ENCODE results near the gene CALML5.

The CALML5 gene

DNA sequence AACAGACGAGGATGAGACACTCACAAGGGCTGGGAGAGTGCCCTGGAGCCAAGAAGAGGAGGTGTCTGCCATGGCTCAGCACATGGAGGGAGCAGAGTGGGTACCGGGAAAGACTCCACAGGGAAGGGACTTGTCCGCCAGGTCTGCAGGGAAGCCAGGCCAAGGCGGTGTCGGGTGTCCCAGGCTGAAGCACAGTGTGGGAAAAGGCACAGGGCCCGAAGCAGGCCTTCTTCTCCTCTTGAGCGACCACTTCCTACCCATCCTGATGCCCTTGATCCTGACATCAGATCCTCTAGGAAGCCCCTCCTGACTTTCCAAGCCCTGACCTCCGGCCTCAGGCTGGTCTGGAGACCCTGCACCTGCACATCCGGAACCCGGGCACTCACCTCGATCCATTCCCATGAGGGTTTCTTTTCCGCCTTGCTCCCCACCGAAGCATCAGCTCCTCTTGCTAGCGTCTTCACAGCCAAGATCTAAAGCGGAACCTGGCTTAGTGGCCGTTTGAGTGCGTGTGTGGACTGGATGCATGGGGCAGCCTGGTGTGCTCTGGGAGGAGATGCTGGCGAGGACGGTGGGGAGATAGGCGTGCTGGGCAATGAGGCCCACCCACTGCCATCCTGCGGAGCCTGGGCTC lies 33.8 kb upstream of the CALML5 start:
- no peak for DNase-seq (ENCODE audit: low read depth)

- no peak for DNase-seq (ENCODE audit: low read depth)
Observed at GRCh38 chr10:5532618-5533097, 33.3 kb upstream of the CALML5 start.

- no peak for DNase-seq (ENCODE audit: low read depth)
Observed at GRCh38 chr10:5532307-5532605, 32.9 kb upstream of the CALML5 start.

GRCh38 chr10:5531558-5532306 lies 32.4 kb upstream of the CALML5 start:
- no peak for DNase-seq (ENCODE audit: low read depth)

GRCh38 chr10:5530846-5531557 lies 31.6 kb upstream of the CALML5 start:
- no peak for DNase-seq (ENCODE audit: low read depth)

DNA sequence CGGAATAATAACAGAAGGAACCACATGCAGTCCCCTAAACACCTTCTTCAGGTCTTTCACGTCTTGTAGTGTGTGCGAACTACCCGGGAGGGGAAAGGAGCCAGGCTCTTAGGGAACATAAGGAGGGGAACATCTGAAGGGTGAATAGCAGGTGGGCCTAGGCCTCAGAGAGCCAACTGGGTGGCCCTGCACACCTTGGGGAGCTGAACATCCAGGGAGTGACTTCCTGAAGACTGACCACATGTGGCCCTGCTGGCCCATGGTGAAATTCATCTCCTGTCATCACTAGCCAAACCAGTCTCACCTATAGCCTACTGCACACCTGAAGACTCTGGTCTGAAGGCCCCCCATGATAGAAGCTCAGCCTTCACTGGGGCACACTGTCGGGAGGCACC lies 31.0 kb upstream of the CALML5 start:
- DNase-seq (ENCODE audit: low read depth): no peak

GRCh38 chr10:5529702-5530411 lies 30.5 kb upstream of the CALML5 start:
- DNase-seq (ENCODE audit: low read depth): no peak

GRCh38 chr10:5528989-5529701 lies 29.8 kb upstream of the CALML5 start:
- no peak for DNase-seq (ENCODE audit: low read depth)

DNA sequence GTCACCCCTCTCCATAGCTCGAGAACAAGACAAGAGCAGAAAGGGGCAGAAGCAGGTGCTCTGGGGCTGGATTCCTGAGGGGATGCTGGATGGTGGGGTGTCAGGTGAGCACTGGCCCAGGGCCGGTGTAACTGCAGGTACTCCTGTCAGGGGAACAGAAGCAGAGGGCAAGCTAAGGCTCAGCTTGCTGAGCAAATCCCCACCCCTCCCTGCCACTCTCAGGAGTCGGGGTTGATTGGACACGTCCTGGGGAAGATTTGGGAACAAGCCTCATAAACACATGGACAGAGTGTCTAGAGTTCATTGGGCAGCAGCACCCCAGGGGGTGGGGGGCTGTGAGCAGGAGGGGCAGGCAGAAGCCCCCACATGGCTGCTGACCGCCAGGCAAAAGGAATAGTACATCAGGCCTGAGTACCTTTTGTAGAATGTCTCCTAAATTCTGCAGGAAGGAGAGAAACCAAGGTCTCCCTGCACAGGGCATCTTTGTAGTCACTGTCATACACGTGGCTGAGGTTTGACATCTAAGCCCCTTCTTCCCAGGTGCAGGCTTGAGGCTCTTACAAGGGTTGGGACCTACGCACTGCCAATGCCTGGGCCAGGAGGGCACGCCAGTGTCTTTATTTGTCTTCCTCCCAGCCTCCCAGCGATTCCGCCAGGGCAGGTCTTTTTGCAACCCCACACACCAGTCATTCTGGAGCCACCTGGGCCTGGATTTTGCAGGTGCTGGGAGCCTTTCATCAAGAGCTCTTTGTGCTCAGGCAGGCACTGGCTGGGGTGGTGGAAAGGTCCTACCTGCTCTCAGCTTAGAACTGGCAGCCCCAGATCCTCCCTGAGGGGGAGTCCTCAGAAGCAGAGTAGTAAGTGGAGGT lies 28.2 kb upstream of the CALML5 start:
- no peak for DNase-seq (ENCODE audit: low read depth)

DNA sequence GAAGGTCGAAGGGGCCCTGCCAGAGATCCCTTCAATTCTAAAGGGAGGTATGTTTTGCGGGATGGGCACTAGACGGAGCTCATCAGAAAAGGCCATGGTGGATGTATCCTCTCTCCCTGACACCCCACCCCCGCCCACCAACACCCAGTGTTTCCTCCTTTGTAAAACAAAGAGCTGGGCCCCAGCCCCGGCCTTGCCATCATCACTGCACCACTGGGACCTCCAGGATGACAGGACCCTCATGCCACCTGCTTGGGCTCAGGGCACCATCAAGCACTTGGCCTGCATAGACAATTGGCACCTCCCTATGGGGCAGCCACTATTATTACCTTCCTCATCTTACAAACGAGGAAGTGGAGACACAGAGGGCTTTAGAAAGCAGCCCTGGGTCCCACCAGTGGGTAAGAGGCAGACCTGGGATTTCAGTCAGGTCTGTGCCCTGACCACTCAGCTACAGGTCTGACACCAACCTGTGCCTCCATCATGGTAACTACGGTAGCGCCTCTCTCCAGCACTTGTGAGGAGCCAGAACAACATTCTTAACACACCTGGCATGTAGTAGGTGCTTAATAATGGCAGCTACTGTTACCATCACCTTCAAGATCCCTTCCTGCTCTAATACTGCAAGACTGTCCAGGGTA lies 27.4 kb upstream of the CALML5 start:
- no peak for DNase-seq (ENCODE audit: low read depth)

DNA sequence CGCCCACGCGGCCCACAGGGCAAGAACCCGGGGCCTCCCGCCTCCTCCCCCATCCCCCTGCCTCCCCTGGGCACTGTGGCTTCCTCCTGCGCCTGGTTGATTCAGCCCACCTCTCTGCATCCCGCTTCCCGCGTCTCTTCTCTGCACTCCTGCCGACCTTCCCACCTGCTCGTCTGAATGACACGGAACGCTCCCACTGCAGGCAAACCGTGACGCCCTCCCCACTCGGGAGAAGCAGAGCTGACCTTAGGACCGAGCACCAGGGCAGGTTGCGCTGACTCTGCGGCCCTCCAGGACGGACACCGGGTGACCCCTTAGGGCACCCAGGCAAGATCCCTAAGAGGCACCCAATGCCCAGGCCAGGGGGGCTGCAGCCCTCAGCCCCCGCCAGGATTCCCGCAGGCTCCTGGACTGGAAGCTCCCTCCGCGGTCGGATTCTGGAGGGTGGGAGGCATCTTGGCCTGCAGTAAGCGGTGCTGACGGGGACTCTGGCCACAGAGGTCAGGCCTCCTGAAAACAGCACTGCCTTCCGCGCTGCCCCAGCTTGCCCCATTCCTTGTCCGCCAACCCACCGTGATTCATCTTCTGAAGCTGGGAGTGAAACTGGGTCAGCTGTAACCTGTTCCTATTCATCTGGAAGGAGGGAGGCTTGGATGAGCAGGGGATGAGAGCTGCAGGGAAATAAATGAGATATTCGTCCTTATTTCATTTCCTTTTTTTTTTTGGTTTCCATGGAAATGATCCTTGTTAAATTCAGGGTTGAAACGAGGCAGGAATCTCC lies 26.4 kb upstream of the CALML5 start:
- DNase-seq (ENCODE audit: low read depth): no peak

- no peak for DNase-seq (ENCODE audit: low read depth)
Observed at GRCh38 chr10:5524641-5525560, 25.5 kb upstream of the CALML5 start, which contains the start of gene CALML3. Gene CALML3, plus strand, starts transcription at chr10:5524961. Its CDS starts 125 bp downstream, at chr10:5525086.

DNA sequence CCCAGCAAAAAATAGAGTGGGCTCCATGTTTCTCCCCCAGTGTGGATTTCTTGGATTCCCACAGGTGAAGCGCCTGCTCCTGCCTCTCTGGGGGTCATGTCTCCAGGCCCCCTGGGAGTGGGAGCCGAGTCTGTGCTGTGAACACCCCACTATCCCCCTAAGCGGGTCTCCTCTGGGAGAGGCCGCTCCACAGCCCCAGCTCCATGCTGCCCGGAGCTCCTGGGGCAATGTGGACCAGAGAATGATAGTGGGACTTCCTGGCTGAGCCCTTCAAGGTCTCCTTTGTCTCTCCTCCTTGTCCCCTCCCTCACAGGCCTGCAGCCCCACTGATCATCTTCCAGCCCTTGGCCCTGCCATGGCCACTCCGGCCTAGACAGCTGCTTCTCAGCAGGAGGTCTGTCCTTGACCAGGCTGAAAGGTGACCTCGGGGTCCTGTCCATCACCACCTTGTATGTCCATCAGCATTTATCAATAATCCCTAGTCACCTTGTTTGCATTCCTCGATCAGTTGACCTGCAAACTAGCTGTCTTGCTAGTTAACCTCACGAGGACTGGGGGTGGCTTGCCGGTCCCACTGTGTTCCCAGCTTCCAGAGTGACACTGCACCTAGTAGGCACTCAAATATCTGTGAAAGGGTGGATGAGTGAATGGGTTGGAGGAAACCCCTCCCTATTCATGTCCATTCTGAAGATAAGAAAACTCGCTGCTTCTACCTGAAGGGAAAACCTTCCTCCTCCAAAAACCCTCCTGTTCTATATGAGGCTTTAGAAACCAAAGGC lies 24.6 kb upstream of the CALML5 start:
- no peak for DNase-seq (ENCODE audit: low read depth)

DNA sequence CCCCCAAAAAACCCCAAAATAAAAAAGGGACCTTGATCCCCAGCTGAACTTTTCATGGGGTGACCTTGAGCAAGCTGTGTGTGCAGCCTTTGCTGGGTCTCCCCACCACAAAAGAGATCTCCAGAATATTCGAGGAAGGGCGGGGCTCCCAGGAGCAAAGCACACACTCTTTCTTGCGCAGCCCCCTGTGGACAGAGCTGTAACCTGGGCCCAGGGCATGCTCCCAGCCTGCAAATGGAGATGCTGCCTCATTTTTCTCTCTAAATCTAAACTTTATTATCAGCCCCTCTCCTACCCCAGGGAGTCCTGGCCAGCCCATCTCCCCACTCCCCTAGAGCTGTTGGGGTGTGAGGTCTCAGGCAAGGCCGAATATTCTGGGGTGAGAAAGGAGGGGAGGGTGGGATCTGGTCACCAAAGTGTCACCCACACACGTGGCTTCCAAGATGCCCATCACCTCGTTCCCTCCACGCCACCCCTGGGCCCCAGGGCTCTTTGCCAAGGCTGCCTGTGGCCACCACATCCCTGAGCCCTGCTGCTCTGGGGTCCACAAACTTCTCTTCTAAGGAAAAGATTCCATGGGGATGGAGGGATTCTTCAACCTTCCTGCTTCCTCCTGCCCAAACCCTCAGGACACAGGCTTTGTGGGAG lies 23.7 kb upstream of the CALML5 start:
- no peak for DNase-seq (ENCODE audit: low read depth)

DNA sequence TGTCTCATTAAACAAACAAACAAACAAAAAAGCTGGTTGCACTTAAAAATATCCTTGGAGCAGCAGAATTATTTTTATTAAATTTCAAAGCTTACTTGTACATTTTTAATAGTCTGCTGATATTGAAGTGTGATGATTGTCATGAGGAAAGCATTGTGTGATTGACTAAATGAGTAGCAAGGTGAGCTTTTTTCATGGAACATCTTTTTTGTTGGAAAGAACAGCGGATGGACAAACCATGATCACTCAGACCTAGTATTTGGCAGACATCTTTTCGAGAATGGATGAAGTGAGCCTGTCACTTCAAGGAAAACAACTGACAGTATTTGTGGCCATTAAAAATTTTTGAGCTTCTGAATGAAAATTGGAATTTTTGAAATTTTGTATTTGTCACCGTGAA lies 19.7 kb upstream of the CALML5 start:
- no peak for DNase-seq (ENCODE audit: low read depth)

GRCh38 chr10:5518143-5518542 lies 18.8 kb upstream of the CALML5 start:
- DNase-seq (ENCODE audit: low read depth): no peak

- no peak for DNase-seq (ENCODE audit: low read depth)
Observed at GRCh38 chr10:5517546-5517945, 18.2 kb upstream of the CALML5 start.

Measured in activated T-cell treated with anti-CD3 and anti-CD28 coated beads for 24 hours (primary cell).